HepG2 (cell line): ENCODE results near the gene TMEM235. TPM values are rescaled to one million over a fixed set of nuclear protein-coding genes. Genes with fewer than 3 reads are reported as not detected.
A peak's percentile ranks its signal among the peaks of the same experiment; 100 is the strongest.

ENCODE experiments used
- GATAD2A ChIP-seq: IDR thresholded peaks from 2 replicates; pipeline ENCODE4 v1.6.1; 2016
- JARID2 ChIP-seq: sonication (generic); formaldehyde crosslinking; IDR thresholded peaks from 2 replicates; pipeline ENCODE4 v1.8.1; 2023; ENCODE audit warnings: missing genetic modification reagents, inconsistent platforms; ENCODE audit not compliant: insufficient replicate concordance
- KDM5B ChIP-seq: sonication (generic); formaldehyde crosslinking; IDR thresholded peaks from 2 replicates; pipeline ENCODE4 v1.4.0; 2020; ENCODE audit warnings: missing genetic modification reagents, mild to moderate bottlenecking, borderline replicate concordance
- LRRFIP1 ChIP-seq: sonication (generic); formaldehyde crosslinking; conservative IDR thresholded peaks from 2 replicates; pipeline ENCODE4 v1.4.0; 2020; ENCODE audit warnings: missing genetic modification reagents
- MBD4 ChIP-seq: IDR thresholded peaks from 2 replicates; pipeline ENCODE4 v1.6.1; 2012; ENCODE audit warnings: low read length, inconsistent platforms, borderline replicate concordance
- MEF2D ChIP-seq: sonication (generic); formaldehyde crosslinking; IDR thresholded peaks from 2 replicates; pipeline ENCODE4 v1.5.1; 2020; ENCODE audit warnings: mild to moderate bottlenecking, missing genetic modification reagents
- NFYB ChIP-seq: sonication (generic); formaldehyde crosslinking; IDR thresholded peaks from 2 replicates; pipeline ENCODE4 v1.4.0; 2020; ENCODE audit warnings: missing genetic modification reagents
- ZBTB2 ChIP-seq: sonication (generic); formaldehyde crosslinking; IDR thresholded peaks from 2 replicates; pipeline ENCODE4 v1.8.0; 2022; ENCODE audit warnings: low read depth, missing genetic modification reagents
- ZBTB7A ChIP-seq: sonication (generic); formaldehyde crosslinking; IDR thresholded peaks from 2 replicates; pipeline ENCODE4 v1.8.0; 2022; ENCODE audit warnings: mild to moderate bottlenecking, missing genetic modification reagents
- ZGPAT ChIP-seq: IDR thresholded peaks from 2 replicates; pipeline ENCODE4 v1.6.1; 2016; ENCODE audit warnings: mild to moderate bottlenecking
- ZIK1 ChIP-seq: sonication (generic); formaldehyde crosslinking; IDR thresholded peaks from 2 replicates; pipeline ENCODE4 v1.5.0; 2020; ENCODE audit warnings: mild to moderate bottlenecking, low read depth, missing genetic modification reagents, borderline replicate concordance
- ZNF264 ChIP-seq: sonication (generic); formaldehyde crosslinking; IDR thresholded peaks from 2 replicates; pipeline ENCODE4 v1.4.0; 2020; ENCODE audit warnings: missing genetic modification reagents
- ZNF282 ChIP-seq: fragments of 450-650 bp; IDR thresholded peaks from 2 replicates; pipeline ENCODE4 v1.6.1; 2018; ENCODE audit not compliant: partially characterized antibody
- ZNF510 ChIP-seq: sonication (generic); formaldehyde crosslinking; IDR thresholded peaks from 2 replicates; pipeline ENCODE4 v1.4.0; 2020; ENCODE audit warnings: low read depth, mild to moderate bottlenecking, missing genetic modification reagents
- ZNF770 ChIP-seq: sonication (generic); formaldehyde crosslinking; IDR thresholded peaks from 2 replicates; pipeline ENCODE4 v1.5.0; 2020; ENCODE audit warnings: mild to moderate bottlenecking, missing genetic modification reagents
- polyA plus RNA-seq, 8 experiments: library from polyadenylated mRNA; depleted of rRNA in 3 of 8; stranded (reverse) in 7 of 8; unstranded in 1 of 8; fragments of >200 nt; fragmentation: Illumina TruSeq in 4 of 8; extraction: Trizol in 4 of 8; gene quantifications; 2 replicates each; pipeline versions ENCODE4 v1.2.1 to v1.2.3, GENCODE V29; 2011 to 2016; ENCODE audit warnings: low read depth in 4 of 8, missing spikeins in 1 of 8, mixed read lengths in 1 of 8; ENCODE audit not compliant: insufficient read depth in 1 of 8
- total RNA-seq, 5 experiments: library from RNA; depleted of rRNA; stranded (reverse); fragments of >200 nt; fragmentation: Illumina TruSeq; extraction: Trizol; gene quantifications; 2 replicates each; pipeline ENCODE4 v1.2.3, GENCODE V29; 2016; ENCODE audit warnings: low read depth in 1 of 5
- TF ChIP-seq, protein P1 (sequence below): sonication (generic); formaldehyde crosslinking; conservative IDR thresholded peaks from 2 replicates; pipeline ENCODE4 v1.4.0; 2020; ENCODE audit warnings: mild to moderate bottlenecking, missing genetic modification reagents, moderate library complexity

Gene TMEM235
- total and polyA plus RNA-seq, 2 of the 13 experiments (the other 11 are each of a cell fraction or from before 2014, with no cell fraction given) = not detected

DNA sequence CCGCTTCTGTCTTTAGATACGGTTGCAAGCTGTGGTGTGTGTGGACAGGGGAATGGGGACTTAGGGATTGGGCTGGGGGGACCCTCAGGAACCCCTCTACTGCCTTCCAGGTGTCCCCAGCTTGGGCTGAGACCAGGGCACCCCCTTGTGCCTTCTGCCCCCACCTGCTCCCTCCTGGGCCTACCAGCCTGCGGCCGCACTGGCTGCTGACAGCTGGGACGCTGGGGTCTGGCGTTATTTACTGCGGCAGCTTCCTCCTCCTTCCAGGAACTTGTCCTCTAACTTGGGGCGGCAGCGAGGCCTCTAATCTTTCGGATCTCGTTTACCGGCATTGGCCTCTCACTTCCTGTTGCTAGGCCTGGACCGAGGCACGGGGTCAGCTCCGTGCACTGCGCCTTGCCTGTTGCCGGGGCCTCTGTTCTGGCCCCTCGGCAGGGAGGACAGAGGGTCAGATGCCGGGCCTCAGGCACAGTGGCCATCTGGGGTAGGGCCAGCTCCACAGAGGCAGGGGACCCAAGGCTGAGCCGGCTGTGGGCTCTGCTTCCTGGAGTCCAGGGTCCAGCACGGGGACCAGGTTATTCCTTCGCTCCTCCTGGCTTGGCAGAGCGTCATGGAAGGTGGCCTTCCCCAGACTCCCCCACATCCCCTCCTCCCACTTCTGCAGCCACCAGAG lies 31.8 kb downstream of the TMEM235 start (continued):
- peak; percentile 43; the same call in 1 of the 2 replicates for TF ChIP-seq KDM5B (CRISPR knock-in tag)
- no peak for TF ChIP-seq ZBTB2
- TF ChIP-seq MEF2D (CRISPR knock-in tag) = peak; percentile 64
- 0 out of 2 replicates have a peak, but pooled peaks have one; percentile 22 for TF ChIP-seq ZIK1
- TF ChIP-seq MBD4 = no peak
- TF ChIP-seq, protein P1, sequence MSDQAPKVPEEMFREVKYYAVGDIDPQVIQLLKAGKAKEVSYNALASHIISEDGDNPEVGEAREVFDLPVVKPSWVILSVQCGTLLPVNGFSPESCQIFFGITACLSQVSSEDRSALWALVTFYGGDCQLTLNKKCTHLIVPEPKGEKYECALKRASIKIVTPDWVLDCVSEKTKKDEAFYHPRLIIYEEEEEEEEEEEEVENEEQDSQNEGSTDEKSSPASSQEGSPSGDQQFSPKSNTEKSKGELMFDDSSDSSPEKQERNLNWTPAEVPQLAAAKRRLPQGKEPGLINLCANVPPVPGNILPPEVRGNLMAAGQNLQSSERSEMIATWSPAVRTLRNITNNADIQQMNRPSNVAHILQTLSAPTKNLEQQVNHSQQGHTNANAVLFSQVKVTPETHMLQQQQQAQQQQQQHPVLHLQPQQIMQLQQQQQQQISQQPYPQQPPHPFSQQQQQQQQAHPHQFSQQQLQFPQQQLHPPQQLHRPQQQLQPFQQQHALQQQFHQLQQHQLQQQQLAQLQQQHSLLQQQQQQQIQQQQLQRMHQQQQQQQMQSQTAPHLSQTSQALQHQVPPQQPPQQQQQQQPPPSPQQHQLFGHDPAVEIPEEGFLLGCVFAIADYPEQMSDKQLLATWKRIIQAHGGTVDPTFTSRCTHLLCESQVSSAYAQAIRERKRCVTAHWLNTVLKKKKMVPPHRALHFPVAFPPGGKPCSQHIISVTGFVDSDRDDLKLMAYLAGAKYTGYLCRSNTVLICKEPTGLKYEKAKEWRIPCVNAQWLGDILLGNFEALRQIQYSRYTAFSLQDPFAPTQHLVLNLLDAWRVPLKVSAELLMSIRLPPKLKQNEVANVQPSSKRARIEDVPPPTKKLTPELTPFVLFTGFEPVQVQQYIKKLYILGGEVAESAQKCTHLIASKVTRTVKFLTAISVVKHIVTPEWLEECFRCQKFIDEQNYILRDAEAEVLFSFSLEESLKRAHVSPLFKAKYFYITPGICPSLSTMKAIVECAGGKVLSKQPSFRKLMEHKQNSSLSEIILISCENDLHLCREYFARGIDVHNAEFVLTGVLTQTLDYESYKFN (CRISPR knock-in tag) = peak; percentile 73
- no peak for TF ChIP-seq NFYB (CRISPR knock-in tag)
- no peak for TF ChIP-seq ZNF510 (CRISPR knock-in tag)
- TF ChIP-seq ZNF770 (CRISPR knock-in tag) = peak; percentile 92
- TF ChIP-seq ZNF282 = no peak
- peak; percentile 60 for TF ChIP-seq ZBTB7A (CRISPR knock-in tag)
- TF ChIP-seq JARID2 (CRISPR knock-in tag) = peak; percentile 21
- TF ChIP-seq LRRFIP1 = no peak
- TF ChIP-seq GATAD2A (CRISPR knock-in tag) = peak; percentile 71
- TF ChIP-seq ZNF264 (CRISPR knock-in tag) = peak; percentile 55; the same call in 1 of the 2 replicates
- TF ChIP-seq ZGPAT = peak; percentile 77; the same call in 1 of the 2 replicates
